Spleen (tissue), 7 donors: ENCODE data around the gene AP4M1.

Source experiments
- POLR2A ChIP-seq, 3 donors: fragments of 450-650 bp; IDR thresholded peaks; one replicate each; pipeline ENCODE4 v1.5.1; 2017; ENCODE audit warnings: antibody characterized with exemption in 3 of 3, mild to moderate bottlenecking in 1 of 3
- POLR2AphosphoS5 ChIP-seq, 3 donors: sonication (generic); formaldehyde crosslinking; IDR thresholded peaks; one replicate each; pipeline ENCODE4 v1.5.1; 2017; ENCODE audit warnings: antibody characterized with exemption in 3 of 3
- TF ChIP-seq, protein P1 (sequence below), 11 experiments: fragments of 200-600 bp in 7 of 11; fragments of 450-650 bp in 4 of 11; sonication (generic) in 4 of 11; IDR thresholded peaks in 8 of 11; conservative IDR thresholded peaks in 3 of 11; 1 replicate in 7 of 11; 2 replicates in 4 of 11; pipeline versions ENCODE4 v1.4.0 to v1.8.0; 2016 to 2021; ENCODE audit warnings: antibody characterized with exemption in 11 of 11, inconsistent platforms in 4 of 11, mild to moderate bottlenecking in 1 of 11
- donor health status: DM: no; HTN: no; CAD: no; lungs with moderate emphysema.
- donor health status: DM: no; HTN: no; CAD: no.
- donor health status: DM: no; HTN: no; CAD: no.

DNA sequence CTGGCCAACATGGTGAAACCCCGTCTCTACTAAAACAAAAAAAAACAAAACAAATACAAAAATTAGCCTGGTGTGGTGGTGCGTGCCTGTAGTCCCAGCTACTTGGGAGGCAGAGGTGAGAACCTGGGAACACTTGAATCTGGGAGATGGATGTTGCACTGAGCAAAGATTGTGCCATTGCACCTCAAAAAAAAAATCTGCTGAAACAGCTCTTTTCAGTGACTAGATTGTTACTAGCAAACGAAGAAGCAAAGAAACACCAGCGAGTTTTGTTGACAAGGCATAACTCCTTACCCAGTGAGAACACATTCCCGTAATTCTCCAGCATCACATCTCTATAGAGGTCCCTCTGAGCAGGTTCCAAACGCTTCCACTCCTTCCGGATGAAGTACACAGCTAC is 26.6 kb upstream of the AP4M1 start:
- TF ChIP-seq, protein P1, sequence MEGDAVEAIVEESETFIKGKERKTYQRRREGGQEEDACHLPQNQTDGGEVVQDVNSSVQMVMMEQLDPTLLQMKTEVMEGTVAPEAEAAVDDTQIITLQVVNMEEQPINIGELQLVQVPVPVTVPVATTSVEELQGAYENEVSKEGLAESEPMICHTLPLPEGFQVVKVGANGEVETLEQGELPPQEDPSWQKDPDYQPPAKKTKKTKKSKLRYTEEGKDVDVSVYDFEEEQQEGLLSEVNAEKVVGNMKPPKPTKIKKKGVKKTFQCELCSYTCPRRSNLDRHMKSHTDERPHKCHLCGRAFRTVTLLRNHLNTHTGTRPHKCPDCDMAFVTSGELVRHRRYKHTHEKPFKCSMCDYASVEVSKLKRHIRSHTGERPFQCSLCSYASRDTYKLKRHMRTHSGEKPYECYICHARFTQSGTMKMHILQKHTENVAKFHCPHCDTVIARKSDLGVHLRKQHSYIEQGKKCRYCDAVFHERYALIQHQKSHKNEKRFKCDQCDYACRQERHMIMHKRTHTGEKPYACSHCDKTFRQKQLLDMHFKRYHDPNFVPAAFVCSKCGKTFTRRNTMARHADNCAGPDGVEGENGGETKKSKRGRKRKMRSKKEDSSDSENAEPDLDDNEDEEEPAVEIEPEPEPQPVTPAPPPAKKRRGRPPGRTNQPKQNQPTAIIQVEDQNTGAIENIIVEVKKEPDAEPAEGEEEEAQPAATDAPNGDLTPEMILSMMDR (IDR thresholded peaks at IDR 0.05 in 8 of 11, conservative IDR thresholded peaks at IDR 0.05 in 3 of 11) = no peak
- TF ChIP-seq POLR2A (IDR thresholded peaks at IDR 0.05) = no peak
- TF ChIP-seq POLR2AphosphoS5 (IDR thresholded peaks at IDR 0.05) = no peak
